22Rv1 (cell line): ENCODE results near the gene ATP11A.

ENCODE experiments used
- ZFX ChIP-seq: fragments of 450-650 bp; IDR thresholded peaks from 2 replicates; pipeline ENCODE4 v1.6.1; 2017; ENCODE audit warnings: antibody characterized with exemption, borderline replicate concordance
- TF ChIP-seq, protein P1 (sequence below): fragments of 450-650 bp; IDR thresholded peaks from 2 replicates; pipeline ENCODE4 v1.5.1; 2017; ENCODE audit warnings: mild to moderate bottlenecking

DNA sequence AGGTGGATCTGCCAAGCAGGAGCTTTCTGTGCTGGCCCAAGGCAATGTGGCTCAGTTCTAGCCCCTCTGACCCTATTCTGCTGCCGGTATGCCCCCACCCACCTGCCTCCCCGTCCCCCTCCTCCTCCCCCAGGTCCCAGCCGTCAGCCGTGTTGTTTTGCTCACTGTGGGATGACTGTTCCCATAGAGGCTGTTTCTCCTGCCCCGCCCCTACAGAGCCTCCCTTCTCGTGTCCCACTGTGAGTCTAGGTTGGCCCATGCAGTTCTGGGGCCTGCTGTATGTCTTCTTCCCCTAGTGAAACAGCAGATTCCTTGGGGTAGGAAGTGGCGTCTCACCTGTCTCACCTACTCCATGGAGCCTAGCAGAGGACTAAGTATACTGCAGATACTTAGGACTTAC is 48.8 kb downstream of the ATP11A start:
- TF ChIP-seq, protein P1, sequence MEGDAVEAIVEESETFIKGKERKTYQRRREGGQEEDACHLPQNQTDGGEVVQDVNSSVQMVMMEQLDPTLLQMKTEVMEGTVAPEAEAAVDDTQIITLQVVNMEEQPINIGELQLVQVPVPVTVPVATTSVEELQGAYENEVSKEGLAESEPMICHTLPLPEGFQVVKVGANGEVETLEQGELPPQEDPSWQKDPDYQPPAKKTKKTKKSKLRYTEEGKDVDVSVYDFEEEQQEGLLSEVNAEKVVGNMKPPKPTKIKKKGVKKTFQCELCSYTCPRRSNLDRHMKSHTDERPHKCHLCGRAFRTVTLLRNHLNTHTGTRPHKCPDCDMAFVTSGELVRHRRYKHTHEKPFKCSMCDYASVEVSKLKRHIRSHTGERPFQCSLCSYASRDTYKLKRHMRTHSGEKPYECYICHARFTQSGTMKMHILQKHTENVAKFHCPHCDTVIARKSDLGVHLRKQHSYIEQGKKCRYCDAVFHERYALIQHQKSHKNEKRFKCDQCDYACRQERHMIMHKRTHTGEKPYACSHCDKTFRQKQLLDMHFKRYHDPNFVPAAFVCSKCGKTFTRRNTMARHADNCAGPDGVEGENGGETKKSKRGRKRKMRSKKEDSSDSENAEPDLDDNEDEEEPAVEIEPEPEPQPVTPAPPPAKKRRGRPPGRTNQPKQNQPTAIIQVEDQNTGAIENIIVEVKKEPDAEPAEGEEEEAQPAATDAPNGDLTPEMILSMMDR: no peak
- TF ChIP-seq ZFX: no peak
